A673 (cell line): ENCODE data around the gene CPXM2.

Source experiments
- CTCF ChIP-seq: fragments of 300-800, 200-600 bp; sonication (generic); conservative IDR thresholded peaks from 2 replicates; pipeline ENCODE4 v1.5.1; 2017; ENCODE audit warnings: low read depth, mild to moderate bottlenecking, antibody characterized with exemption, low read length, moderate library complexity, mixed read lengths
- EZH2 ChIP-seq: fragments of 200-600 bp; sonication (generic); IDR thresholded peaks from 2 replicates; pipeline ENCODE4 v1.6.1; 2017; ENCODE audit warnings: borderline replicate concordance, low read depth, mild to moderate bottlenecking, mixed read lengths, antibody characterized with exemption, low read length; ENCODE audit not compliant: poor library complexity, severe bottlenecking

- TF ChIP-seq CTCF = no peak
- no peak for TF ChIP-seq EZH2
These were observed 857 bp downstream of the CPXM2 start for GRCh38 chr10:123890756-123891143.
